NT2/D1 (cell line): ENCODE data around the gene ACVR1C.

Experiments
- SUZ12 ChIP-seq: IDR thresholded peaks from 2 replicates; pipeline ENCODE4 v1.6.1; 2011; ENCODE audit not compliant: insufficient read length, insufficient read depth; ENCODE audit errors: extremely low read depth
- YY1 ChIP-seq: IDR thresholded peaks from 2 replicates; pipeline ENCODE4 v1.6.1; 2011; ENCODE audit not compliant: insufficient read length, insufficient read depth
- ZNF274 ChIP-seq: IDR thresholded peaks from 2 replicates; pipeline ENCODE4 v1.6.1; 2011; ENCODE audit warnings: mild to moderate bottlenecking, low read depth, low read length

DNA sequence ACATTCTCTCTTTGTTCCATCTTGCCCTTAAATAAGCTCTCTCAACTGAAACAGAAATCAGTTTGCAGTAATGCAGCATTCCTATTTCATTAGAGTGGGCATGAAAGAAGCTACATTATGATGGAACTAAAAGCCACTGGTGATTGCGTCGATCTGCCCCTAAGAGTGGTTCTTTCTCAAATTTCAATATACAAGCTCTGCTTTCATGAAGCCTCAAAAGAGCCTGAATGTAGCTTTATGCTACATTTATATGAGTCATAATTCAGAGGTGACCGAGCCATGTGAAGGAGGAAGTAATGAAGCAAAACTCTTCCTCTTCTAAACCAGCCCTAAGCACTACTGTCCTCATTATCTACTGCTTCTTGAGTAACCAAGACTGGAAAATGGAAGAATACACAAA is 120.0 kb downstream of the ACVR1C start:
- TF ChIP-seq YY1 (no peak), SUZ12 (no peak), ZNF274 (no peak)
